ENCODE results near the gene PRPF40A. TPM values are rescaled to one million over a fixed set of nuclear protein-coding genes. Genes with fewer than 3 reads are reported as not detected.

Gene PRPF40A
- total and polyA plus RNA-seq, 2 of the 13 experiments (the other 11 are each of a cell fraction or from before 2014, with no cell fraction given), result 146 to 207 TPM

DNA sequence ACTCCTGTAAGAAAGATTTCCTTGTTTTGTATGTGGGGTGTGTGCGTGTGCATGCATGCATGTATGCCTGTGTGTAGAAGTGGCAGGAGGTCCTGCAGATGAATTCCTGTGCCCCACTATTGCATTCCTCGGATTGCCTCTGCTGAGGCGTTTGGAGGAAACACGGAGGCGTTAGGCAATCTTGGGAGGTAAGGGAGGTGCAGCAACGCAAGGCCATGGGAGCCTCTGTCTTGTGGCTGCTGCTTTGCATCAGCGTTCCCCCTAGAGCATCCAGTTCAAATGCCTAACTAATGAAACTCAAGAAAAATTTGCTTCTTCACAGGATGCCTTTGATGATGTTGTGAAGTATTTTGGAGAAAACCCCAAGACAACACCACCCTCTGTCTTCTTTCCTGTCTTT lies 80.0 kb downstream of the PRPF40A start:
- H3K36me3 ChIP-seq (replicated peaks in 1 of 2; ENCODE audit: control insufficient read depth in 1 of 2, insufficient read depth in 2 of 2, low read length in 2 of 2), result peaks cover 38 to 81% of the 10 kb centered on the region in 2 experiments
- no peak for TF ChIP-seq PHF5A (CRISPR knock-in tag; IDR thresholded peaks at IDR 0.05; ENCODE audit: low read depth, unreplicated experiment)
- no peak for TF ChIP-seq ZNF746 (CRISPR knock-in tag; IDR thresholded peaks at IDR 0.05)
- no peak for TF ChIP-seq BRD4 (CRISPR knock-in tag; IDR thresholded peaks at IDR 0.05)
- no peaks in the 10 kb centered on the region for H4K20me1 ChIP-seq (ENCODE audit: insufficient read depth, low read length)
- no peak overlapping the region for H3K9ac ChIP-seq (ENCODE audit: insufficient read depth, low read depth, low read length)
- WGBS (ENCODE audit: low lambda C conversion rate), result 98% methylated on average over 7 of the region's 7 CpGs
- FAIRE-seq, result no peak
- no peak for DNase-seq (ENCODE audit: low spot score)
- intact Hi-C loops (cut with micrococcal nuclease; ENCODE audit: unreplicated experiment) (no loop called here), in situ Hi-C loops (cut with HindIII; ENCODE audit: extremely low pct_ligation_motif_present, low pct_unique_long_range_greater_than_20kb) (loop anchor here (5.0 to 10.0 kb wide), 3 partner anchors 302 to 602 kb away; partner anchors contain the start of gene FMNL2)
- ChIA-PET CTCF (ENCODE audit: low intra/inter-chr PET ratio, low total read pairs) (no interaction called here), POLR2A (no interaction called here)
- no peaks in the 10 kb centered on the region for H3K4me1 ChIP-seq (ENCODE audit: insufficient read depth, low read length)
- ATAC-seq, result no peak
- H3K4me3 ChIP-seq (replicated peaks in 1 of 3; ENCODE audit: insufficient read depth in 1 of 3, low read depth in 2 of 3, low read length in 3 of 3), result no peak overlapping the region
- no peaks in the 10 kb centered on the region for H3K27me3 ChIP-seq (ENCODE audit: control insufficient read depth in 1 of 2, insufficient read depth in 2 of 2, low read length in 2 of 2)
- H3K27ac ChIP-seq (ENCODE audit: extremely low read length, insufficient read depth, low read length), result no peak overlapping the region
- no peak overlapping the region for H3K4me2 ChIP-seq (ENCODE audit: low read depth, low read length)
- no peak overlapping the region for H2AFZ ChIP-seq (ENCODE audit: low read length)
- BruUV-seq (replicated peaks), result no TSS peak
- no peaks in the 10 kb centered on the region for H3K9me3 ChIP-seq (ENCODE audit: low read length)
- H3K79me2 ChIP-seq (ENCODE audit: insufficient read depth, low read length), result no peaks in the 10 kb centered on the region

DNA sequence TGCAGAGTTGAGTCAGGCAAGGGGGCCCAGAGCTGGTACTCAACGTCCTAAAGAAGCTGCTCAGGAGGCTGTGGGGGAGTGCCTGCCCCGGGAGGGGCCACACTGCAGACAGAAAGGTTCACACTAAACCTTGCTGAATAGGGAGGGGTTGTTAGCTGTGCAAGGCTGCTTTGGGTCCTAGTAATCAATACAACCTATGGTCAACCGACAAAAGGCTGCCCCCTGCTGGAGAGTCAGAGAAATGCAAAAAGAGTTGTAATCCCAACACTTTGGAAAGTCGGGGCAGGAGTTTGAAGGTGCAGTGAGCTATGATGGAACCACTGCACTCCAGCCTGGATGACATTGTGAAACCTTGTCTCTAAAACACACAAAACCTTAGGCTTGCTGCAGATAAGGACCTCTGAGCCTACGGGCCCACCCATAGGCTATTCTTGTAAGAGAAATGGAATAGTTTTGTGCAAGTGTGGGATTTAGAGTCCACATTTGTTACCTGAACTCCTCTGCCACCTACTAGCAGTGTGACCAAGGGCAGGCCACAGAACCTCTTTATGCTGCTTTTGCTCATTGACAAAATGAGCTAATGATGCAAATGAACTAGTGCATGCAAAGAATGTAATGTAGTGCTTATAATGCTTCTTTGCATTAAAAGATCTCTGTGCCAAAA lies 81.5 kb downstream of the PRPF40A start:
- intact Hi-C loops (cut with micrococcal nuclease; ENCODE audit: unreplicated experiment) (loop anchor here (1.0 to 2.0 kb wide), 3 partner anchors 445 to 599 kb away; no protein-coding TSS in a partner anchor), in situ Hi-C loops (cut with HindIII; ENCODE audit: extremely low pct_ligation_motif_present, low pct_unique_long_range_greater_than_20kb) (loop anchor here (5.0 to 10.0 kb wide), 3 partner anchors 301 to 601 kb away; partner anchors contain the start of gene FMNL2)
- ChIA-PET POLR2A (interaction anchor here (1.2 to 1.6 kb wide), 2 partner anchors 13 to 461 kb away, joined by 3 read pairs; no protein-coding TSS in a partner anchor), CTCF (ENCODE audit: low intra/inter-chr PET ratio, low total read pairs) (interaction anchor here (1.9 to 3.4 kb wide), 3 partner anchors 446 to 599 kb away, joined by 6 to 38 read pairs (median 26); partner anchors contain the start of gene STAM2)
- WGBS (ENCODE audit: low lambda C conversion rate), result 46% methylated on average over 5 of the region's 5 CpGs
- peak; percentile 76 for DNase-seq (ENCODE audit: low spot score)
- peaks cover 36 to 79% of the 10 kb centered on the region in 2 experiments for H3K36me3 ChIP-seq (replicated peaks in 1 of 2; ENCODE audit: control insufficient read depth in 1 of 2, insufficient read depth in 2 of 2, low read length in 2 of 2)
- H4K20me1 ChIP-seq (ENCODE audit: insufficient read depth, low read length), result no peaks in the 10 kb centered on the region
- ATAC-seq, result peak; percentile 77
- FAIRE-seq, result peak; percentile 92
- no peak overlapping the region for H3K4me2 ChIP-seq (ENCODE audit: low read depth, low read length)
- no peak overlapping the region for H3K9ac ChIP-seq (ENCODE audit: insufficient read depth, low read depth, low read length)
- H3K79me2 ChIP-seq (ENCODE audit: insufficient read depth, low read length), result no peaks in the 10 kb centered on the region
- H3K27ac ChIP-seq (ENCODE audit: extremely low read length, insufficient read depth, low read length), result no peak overlapping the region
- no peaks in the 10 kb centered on the region for H3K9me3 ChIP-seq (ENCODE audit: low read length)
- H3K4me1 ChIP-seq (ENCODE audit: insufficient read depth, low read length), result peaks cover 5% of the 10 kb centered on the region; the same call in 1 of the 2 replicates
- H2AFZ ChIP-seq (ENCODE audit: low read length), result no peak overlapping the region
- BruUV-seq (replicated peaks), result no TSS peak
- H3K4me3 ChIP-seq (replicated peaks in 1 of 3; ENCODE audit: insufficient read depth in 1 of 3, low read depth in 2 of 3, low read length in 3 of 3), result no peak overlapping the region
- no peaks in the 10 kb centered on the region for H3K27me3 ChIP-seq (ENCODE audit: control insufficient read depth in 1 of 2, insufficient read depth in 2 of 2, low read length in 2 of 2)
- no peak for TF ChIP-seq ZSCAN25 (CRISPR knock-in tag; IDR thresholded peaks at IDR 0.05)
- no peak for TF ChIP-seq ZSCAN22 (CRISPR knock-in tag; IDR thresholded peaks at IDR 0.05)
- TF ChIP-seq, protein P1, sequence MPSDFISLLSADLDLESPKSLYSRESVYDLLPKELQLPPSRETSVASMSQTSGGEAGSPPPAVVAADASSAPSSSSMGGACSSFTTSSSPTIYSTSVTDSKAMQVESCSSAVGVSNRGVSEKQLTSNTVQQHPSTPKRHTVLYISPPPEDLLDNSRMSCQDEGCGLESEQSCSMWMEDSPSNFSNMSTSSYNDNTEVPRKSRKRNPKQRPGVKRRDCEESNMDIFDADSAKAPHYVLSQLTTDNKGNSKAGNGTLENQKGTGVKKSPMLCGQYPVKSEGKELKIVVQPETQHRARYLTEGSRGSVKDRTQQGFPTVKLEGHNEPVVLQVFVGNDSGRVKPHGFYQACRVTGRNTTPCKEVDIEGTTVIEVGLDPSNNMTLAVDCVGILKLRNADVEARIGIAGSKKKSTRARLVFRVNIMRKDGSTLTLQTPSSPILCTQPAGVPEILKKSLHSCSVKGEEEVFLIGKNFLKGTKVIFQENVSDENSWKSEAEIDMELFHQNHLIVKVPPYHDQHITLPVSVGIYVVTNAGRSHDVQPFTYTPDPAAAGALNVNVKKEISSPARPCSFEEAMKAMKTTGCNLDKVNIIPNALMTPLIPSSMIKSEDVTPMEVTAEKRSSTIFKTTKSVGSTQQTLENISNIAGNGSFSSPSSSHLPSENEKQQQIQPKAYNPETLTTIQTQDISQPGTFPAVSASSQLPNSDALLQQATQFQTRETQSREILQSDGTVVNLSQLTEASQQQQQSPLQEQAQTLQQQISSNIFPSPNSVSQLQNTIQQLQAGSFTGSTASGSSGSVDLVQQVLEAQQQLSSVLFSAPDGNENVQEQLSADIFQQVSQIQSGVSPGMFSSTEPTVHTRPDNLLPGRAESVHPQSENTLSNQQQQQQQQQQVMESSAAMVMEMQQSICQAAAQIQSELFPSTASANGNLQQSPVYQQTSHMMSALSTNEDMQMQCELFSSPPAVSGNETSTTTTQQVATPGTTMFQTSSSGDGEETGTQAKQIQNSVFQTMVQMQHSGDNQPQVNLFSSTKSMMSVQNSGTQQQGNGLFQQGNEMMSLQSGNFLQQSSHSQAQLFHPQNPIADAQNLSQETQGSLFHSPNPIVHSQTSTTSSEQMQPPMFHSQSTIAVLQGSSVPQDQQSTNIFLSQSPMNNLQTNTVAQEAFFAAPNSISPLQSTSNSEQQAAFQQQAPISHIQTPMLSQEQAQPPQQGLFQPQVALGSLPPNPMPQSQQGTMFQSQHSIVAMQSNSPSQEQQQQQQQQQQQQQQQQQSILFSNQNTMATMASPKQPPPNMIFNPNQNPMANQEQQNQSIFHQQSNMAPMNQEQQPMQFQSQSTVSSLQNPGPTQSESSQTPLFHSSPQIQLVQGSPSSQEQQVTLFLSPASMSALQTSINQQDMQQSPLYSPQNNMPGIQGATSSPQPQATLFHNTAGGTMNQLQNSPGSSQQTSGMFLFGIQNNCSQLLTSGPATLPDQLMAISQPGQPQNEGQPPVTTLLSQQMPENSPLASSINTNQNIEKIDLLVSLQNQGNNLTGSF (CRISPR knock-in tag; IDR thresholded peaks at IDR 0.05), result no peak
- no peak for TF ChIP-seq JUND (CRISPR knock-in tag; IDR thresholded peaks at IDR 0.05)
- TF ChIP-seq MAF1 (CRISPR knock-in tag; IDR thresholded peaks at IDR 0.05; ENCODE audit: borderline replicate concordance), result 0 out of 2 replicates have a peak, but pooled peaks have one; percentile 55
- no peak for TF ChIP-seq ZNF430 (CRISPR knock-in tag; IDR thresholded peaks at IDR 0.05)
- TF ChIP-seq, protein P2, sequence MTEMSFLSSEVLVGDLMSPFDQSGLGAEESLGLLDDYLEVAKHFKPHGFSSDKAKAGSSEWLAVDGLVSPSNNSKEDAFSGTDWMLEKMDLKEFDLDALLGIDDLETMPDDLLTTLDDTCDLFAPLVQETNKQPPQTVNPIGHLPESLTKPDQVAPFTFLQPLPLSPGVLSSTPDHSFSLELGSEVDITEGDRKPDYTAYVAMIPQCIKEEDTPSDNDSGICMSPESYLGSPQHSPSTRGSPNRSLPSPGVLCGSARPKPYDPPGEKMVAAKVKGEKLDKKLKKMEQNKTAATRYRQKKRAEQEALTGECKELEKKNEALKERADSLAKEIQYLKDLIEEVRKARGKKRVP (CRISPR knock-in tag; IDR thresholded peaks at IDR 0.05), result no peak

All from HepG2 (cell line).